Activated CD4-positive, alpha-beta T cell treated with anti-CD3 and anti-CD28 coated beads for 36 hours (primary cell): ENCODE data around the gene ALPP. TPM values are rescaled to one million over a fixed set of nuclear protein-coding genes. Genes with fewer than 3 reads are reported as not detected.
"Not testable (repeated sequence)": the region's sequence is repeated elsewhere in the genome, so short reads cannot be mapped to it uniquely, and the experiment has no call there.

Experiments used
- ATAC-seq: fragments of 200-7000 bp; cut with Tn5 transposase; one replicate; pipeline ENCODE4 v1.10.0; 2021; ENCODE audit warnings: mild to moderate bottlenecking, moderate library complexity
- CTCF ChIA-PET: fragments of 350-600 bp; sonication (Branson Sonifier 250); formaldehyde crosslinking; loops from one replicate; lab custom pipeline; 2021; ENCODE audit warnings: antibody characterized with exemption; lab: Charles Lee
- POLR2A ChIA-PET: fragments of 350-600 bp; sonication (Branson Sonifier 250); formaldehyde crosslinking; loops from one replicate; lab custom pipeline; 2021; ENCODE audit warnings: antibody characterized with exemption, inconsistent platforms; lab: Charles Lee
- DNase-seq: peaks from one replicate; pipeline ENCODE4 v3.0.0-alpha.2; 2020
- H3K27ac Mint-ChIP-seq: one replicate; pipeline ENCODE4 v1.8.0; 2021; ENCODE audit warnings: mixed read lengths
- H3K27me3 Mint-ChIP-seq: one replicate; pipeline ENCODE4 v1.8.0; 2021; ENCODE audit warnings: mixed read lengths
- H3K36me3 Mint-ChIP-seq: one replicate; pipeline ENCODE4 v1.8.0; 2021; ENCODE audit warnings: low read depth, mixed read lengths
- H3K4me1 Mint-ChIP-seq: one replicate; pipeline ENCODE4 v1.8.0; 2021; ENCODE audit warnings: mixed read lengths
- H3K4me3 Mint-ChIP-seq: one replicate; pipeline ENCODE4 v1.8.0; 2021; ENCODE audit warnings: mild to moderate bottlenecking, moderate library complexity, mixed read lengths
- H3K9me3 Mint-ChIP-seq: one replicate; pipeline ENCODE4 v1.8.0; 2021; ENCODE audit warnings: low read depth, mixed read lengths
- intact Hi-C, 2 experiments: fragments of 100-400 bp; cut with DNase I in 1 of 2; cut with micrococcal nuclease in 1 of 2; formaldehyde crosslinking; loops; one replicate each; pipeline versions ENCODE4 v1.14.2 to v1.15.1; 2022 to 2024; cut with DNase I, micrococcal nuclease
- total RNA-seq, 2 experiments: library from RNA; stranded (reverse); gene quantifications; one replicate each; pipeline ENCODE4 v1.2.3, GENCODE V29; 2021

Gene ALPP
- total RNA-seq, 2 experiments from 2014 or later: not detected

DNA sequence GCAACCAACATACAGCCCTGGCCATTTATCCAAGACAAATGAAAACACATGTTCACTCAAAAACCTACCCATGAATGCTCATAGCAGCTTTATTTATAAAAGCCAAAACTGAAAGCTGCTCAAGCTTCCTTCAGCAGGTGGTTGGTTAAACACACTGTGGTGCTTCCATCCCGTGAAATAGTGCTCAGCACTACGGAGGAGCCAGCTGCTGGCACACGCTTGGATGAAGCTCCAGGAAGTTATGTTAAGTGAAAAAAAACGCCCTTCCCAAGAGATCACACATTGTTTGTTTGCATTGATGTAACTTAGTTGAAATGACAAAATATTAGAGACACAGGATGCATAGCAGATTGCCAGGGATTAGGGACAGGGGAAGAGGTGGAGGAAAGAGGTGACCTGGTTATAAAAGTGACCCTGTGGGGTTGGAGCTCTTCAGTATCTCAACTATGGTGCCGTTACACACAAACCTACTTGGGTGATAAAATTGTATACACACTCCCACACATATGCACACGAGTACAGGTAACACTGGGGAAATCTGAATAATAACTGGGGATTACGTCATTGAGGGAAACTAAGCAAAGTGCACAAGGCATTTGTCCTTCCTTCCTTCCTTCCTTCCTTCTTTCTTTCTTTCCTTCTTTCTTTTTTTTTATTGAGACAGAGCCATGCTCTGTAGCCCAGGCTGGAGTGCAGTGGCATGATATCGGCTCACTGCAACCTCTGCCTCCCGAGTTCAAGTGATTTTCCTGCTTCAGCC, 21.9 kb downstream of the ALPP start:
- Mint-ChIP-seq H3K27ac (no peak overlapping the region), H3K4me3 (no peak overlapping the region), H3K9me3 (no peaks in the 10 kb centered on the region), H3K4me1 (no peaks in the 10 kb centered on the region), H3K27me3 (peaks cover 5% of the 10 kb centered on the region), H3K36me3 (no peaks in the 10 kb centered on the region)
- ChIA-PET CTCF (no interaction called here), POLR2A (no interaction called here)
- ATAC-seq: no peak
- intact Hi-C loops: no loop called here
- no peak for DNase-seq

DNA sequence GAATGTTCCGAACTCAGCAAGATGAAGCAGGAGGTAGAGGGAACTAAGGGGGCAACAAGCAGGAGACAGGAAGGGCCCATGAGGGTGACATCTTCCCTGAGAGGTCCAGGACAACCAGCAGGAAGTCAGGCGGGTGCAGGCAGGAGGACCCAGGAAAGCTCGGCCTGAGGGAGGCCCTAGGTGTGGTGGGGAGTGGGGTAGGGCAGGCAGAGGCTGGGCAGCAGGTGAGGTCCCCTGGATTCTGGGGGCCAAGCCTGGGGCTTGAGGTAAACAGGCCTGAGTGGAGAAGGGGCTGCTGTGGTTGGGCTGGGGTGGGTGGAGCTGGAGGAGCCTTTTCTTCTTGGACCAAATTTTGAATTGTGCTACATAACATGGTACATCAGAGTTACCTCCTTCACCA, 24.0 kb downstream of the ALPP start:
- ChIA-PET POLR2A (no interaction called here), CTCF (no interaction called here)
- no peak overlapping the region for H3K27ac Mint-ChIP-seq
- H3K27me3 Mint-ChIP-seq: peaks cover 1% of the 10 kb centered on the region
- H3K4me1 Mint-ChIP-seq: no peaks in the 10 kb centered on the region
- H3K9me3 Mint-ChIP-seq: no peaks in the 10 kb centered on the region
- intact Hi-C loops: no loop called here
- DNase-seq (no peak), ATAC-seq (no peak)
- no peaks in the 10 kb centered on the region for H3K36me3 Mint-ChIP-seq
- no peak overlapping the region for H3K4me3 Mint-ChIP-seq

DNA sequence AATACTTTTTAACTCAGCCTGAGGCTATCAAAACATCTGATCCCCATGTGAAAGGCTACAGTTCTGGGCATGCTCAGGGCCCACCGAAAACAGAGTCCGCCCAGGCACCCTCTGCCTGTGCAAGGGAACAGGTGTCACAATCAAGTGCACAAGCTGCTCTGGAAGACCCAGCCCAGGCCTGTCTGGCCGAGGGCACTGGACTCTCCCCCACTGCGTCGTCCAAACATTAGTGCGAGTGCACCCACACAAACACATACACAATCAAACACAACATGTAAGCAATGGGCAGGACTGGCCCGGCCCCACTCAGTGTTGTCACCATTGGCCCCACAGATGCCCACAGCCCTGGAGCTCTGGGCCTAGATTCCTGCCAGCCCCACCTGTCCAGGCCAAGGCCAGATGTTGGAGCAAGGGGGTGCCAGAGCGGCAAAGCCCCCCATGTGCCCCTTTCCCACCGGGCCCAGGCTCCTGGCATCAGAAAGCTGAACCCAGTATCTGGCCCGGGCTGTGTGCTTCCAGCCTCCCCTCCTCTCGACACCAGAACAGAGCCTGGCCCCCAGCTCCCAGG, 27.5 kb downstream of the ALPP start:
- Mint-ChIP-seq H3K27ac (no peak overlapping the region), H3K27me3 (no peaks in the 10 kb centered on the region), H3K9me3 (no peaks in the 10 kb centered on the region), H3K4me1 (no peaks in the 10 kb centered on the region), H3K4me3 (no peak overlapping the region), H3K36me3 (no peaks in the 10 kb centered on the region)
- DNase-seq (no peak), ATAC-seq (no peak)
- ChIA-PET CTCF (no interaction called here), POLR2A (no interaction called here)
- intact Hi-C loops: no loop called here

DNA sequence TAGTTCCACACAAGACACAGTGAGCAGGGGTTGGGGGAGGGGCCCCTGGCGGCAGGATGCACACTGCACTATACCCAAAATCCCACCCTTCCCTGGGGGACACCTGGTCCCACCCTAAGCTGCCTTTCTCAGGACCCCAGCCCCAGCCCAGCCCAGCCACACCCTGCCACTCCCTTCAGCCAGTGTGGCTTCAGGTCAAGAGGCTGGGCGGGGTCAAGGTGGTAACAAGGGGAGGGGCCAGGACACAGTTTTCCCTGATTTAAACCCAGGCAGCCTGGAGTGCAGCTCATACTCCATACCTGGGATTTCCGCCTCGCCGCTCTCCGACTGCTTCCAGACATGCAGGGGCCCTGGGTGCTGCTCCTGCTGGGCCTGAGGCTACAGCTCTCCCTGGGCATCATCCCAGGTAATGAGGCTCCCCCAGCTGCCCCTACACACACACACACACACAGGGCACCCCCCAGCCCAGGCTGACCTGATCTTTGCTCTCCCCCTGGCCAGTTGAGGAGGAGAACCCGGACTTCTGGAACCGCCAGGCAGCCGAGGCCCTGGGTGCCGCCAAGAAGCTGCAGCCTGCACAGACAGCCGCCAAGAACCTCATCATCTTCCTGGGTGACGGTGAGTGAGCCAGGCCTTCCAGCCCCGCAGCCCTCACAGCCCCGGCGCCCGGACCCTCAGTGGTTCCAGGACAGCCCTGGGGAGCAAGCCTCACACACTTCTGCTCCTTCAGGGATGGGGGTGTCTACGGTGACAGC, 28.2 kb downstream of the ALPP start, which contains the start of gene ALPG:
Gene ALPG (plus strand): TSS at position 289 of the 755 bp plus-strand sequence. CDS start 51 bp downstream, at position 340.
- ATAC-seq (no peak), DNase-seq (no peak)
- intact Hi-C loops: no loop called here
- Mint-ChIP-seq H3K27me3 (no peaks in the 10 kb centered on the region), H3K36me3 (no peaks in the 10 kb centered on the region), H3K4me1 (no peaks in the 10 kb centered on the region), H3K27ac (no peak within 1 kb of the TSS), H3K4me3 (no peak within 1 kb of the TSS), H3K9me3 (no peaks in the 10 kb centered on the region)
- POLR2A ChIA-PET: no interaction called here
- CTCF ChIA-PET: no interaction called here

DNA sequence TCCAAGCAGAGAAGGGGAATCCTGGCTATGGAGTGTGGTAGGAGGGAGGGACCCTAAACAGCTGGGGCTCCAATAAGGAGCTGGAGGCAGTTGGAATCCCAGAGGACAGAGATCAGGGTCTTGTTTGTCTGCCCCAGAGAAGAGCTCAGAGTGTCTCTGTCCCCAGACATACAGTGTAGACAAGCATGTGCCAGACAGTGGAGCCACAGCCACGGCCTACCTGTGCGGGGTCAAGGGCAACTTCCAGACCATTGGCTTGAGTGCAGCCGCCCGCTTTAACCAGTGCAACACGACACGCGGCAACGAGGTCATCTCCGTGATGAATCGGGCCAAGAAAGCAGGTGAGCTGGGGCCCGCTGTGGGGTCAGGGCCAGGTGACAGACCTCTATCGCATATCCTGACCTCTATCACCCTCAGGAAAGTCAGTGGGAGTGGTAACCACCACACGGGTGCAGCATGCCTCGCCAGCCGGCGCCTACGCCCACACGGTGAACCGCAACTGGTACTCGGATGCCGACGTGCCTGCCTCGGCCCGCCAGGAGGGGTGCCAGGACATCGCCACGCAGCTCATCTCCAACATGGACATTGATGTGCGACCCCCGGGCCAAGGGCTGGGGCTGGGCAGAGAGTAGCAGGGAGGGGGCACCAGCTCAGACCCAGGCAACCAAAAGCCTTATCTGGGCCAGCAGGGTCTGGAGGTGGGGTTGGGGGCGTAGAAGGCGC, 29.0 kb downstream of the ALPP start:
- H3K27ac Mint-ChIP-seq, ATAC-seq, DNase-seq, H3K9me3 Mint-ChIP-seq, H3K36me3 Mint-ChIP-seq, H3K27me3 Mint-ChIP-seq, POLR2A ChIA-PET, intact Hi-C loops, H3K4me1 Mint-ChIP-seq, CTCF ChIA-PET, H3K4me3 Mint-ChIP-seq: not testable (repeated sequence)

DNA sequence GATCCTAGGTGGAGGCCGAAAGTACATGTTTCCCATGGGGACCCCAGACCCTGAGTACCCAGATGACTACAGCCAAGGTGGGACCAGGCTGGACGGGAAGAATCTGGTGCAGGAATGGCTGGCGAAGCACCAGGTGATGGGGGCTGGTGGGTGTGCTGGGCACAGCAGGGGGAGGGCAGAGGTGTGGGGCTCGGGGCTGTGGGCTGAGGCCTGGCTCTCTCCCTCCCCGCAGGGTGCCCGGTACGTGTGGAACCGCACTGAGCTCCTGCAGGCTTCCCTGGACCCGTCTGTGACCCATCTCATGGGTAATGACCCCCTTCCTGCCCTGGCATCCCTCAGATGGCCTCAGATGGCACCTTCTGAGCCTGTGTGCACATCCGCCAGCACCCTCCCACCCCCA, 29.7 kb downstream of the ALPP start:
- intact Hi-C loops, H3K27me3 Mint-ChIP-seq, DNase-seq, H3K36me3 Mint-ChIP-seq, H3K4me1 Mint-ChIP-seq, H3K27ac Mint-ChIP-seq, ATAC-seq, CTCF ChIA-PET, H3K4me3 Mint-ChIP-seq, H3K9me3 Mint-ChIP-seq, POLR2A ChIA-PET: not testable (repeated sequence)

DNA sequence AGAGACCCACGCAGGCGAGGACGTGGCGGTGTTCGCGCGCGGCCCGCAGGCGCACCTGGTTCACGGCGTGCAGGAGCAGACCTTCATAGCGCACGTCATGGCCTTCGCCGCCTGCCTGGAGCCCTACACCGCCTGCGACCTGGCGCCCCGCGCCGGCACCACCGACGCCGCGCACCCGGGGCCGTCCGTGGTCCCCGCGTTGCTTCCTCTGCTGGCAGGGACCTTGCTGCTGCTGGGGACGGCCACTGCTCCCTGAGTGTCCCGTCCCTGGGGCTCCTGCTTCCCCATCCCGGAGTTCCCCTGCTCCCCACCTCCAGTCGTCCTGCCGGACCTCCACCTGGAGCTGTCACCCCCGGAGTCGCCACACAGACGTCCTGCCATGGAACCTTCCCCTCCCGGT, 31.1 kb downstream of the ALPP start:
- POLR2A ChIA-PET, intact Hi-C loops: not testable (repeated sequence)

DNA sequence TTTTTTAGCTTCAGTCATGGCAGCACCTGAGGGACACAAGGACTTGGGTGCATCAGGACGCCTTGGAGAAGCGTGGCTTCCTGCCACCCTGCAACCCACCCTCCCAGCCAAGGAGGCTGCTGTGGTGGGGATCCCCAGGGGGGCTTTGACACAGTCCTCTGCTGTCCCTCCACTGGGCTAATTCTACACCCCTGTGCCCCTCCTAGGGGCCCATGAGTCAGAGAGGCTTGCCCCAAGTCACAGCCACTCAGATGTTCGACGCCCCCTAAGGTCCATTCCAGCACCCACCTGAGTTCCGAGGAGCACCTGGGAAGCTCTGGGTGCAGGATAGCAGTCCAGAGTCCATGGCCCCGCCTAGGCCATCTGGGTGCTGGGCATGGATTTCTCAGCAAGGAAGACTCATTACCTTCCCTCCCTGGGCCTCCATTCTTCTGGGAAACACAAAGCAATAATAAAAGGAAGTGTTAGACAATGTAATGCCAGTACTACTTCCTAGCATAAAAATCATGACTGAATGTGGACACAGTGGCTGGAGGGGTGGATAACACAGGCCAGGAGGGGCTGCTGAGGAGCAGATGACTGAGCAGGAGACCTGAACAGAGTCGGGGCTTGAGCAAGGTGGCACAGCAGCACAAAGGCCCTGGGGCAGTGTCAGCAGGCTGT, 31.8 kb downstream of the ALPP start:
- DNase-seq (no peak), ATAC-seq (no peak)
- H3K27me3 Mint-ChIP-seq: peaks cover 8% of the 10 kb centered on the region
- POLR2A ChIA-PET: no interaction called here
- no peaks in the 10 kb centered on the region for H3K9me3 Mint-ChIP-seq
- intact Hi-C loops: no loop called here
- no peak overlapping the region for H3K4me3 Mint-ChIP-seq
- H3K36me3 Mint-ChIP-seq: no peaks in the 10 kb centered on the region
- CTCF ChIA-PET: no interaction called here
- H3K4me1 Mint-ChIP-seq: peaks cover 11% of the 10 kb centered on the region
- no peak overlapping the region for H3K27ac Mint-ChIP-seq

More for the DNA sequence above, 31.1 kb downstream of the ALPP start:
- H3K9me3 Mint-ChIP-seq, H3K27me3 Mint-ChIP-seq, CTCF ChIA-PET, DNase-seq, H3K4me3 Mint-ChIP-seq, H3K27ac Mint-ChIP-seq, H3K36me3 Mint-ChIP-seq: not testable (repeated sequence)
- ATAC-seq: peak; percentile 42
- peaks cover 11% of the 10 kb centered on the region for H3K4me1 Mint-ChIP-seq

DNA sequence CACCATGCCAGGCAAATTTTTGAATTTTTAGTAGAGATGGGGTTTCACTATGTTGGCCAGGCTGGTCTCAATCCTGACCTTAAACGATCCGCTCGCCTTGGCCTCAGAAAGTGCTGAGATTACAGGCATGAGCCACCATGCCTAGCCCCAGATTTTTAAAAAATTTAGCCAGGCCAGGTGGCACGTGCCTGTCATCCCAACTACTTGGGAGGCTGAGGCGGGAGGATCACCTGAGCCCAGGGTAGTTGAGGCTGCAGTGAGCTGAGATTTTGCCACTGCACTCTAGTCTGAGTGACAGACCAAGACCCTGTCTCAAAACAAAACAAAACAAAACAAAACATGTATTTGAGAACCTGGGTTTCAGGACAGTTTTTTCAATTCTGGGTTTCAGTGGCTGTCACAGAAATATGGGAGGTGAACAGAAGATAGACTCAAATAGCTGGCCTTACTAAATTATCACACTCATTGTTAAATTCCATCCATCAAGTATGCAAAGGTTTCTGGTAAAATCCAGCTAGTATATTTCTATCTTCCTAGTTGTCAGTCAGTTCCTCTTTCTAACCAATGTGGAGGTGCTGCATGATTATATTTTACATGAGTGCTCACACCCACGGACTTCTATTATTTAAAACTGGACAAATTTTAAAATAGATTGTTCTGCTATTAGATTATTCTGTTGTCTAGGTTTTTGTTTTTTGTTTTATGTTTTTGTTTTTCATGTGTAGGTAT, 33.5 kb downstream of the ALPP start:
- intact Hi-C loops: no loop called here
- Mint-ChIP-seq H3K9me3 (no peaks in the 10 kb centered on the region), H3K36me3 (no peaks in the 10 kb centered on the region), H3K4me3 (no peak overlapping the region), H3K27ac (no peak overlapping the region), H3K27me3 (peaks cover 11% of the 10 kb centered on the region), H3K4me1 (peaks cover 11% of the 10 kb centered on the region)
- POLR2A ChIA-PET: no interaction called here
- CTCF ChIA-PET: interaction anchor here (0.9 to 1.4 kb wide), 4 partner anchors 9 to 178 kb away, joined by 3 to 7 read pairs (median 4); no protein-coding TSS in a partner anchor
- DNase-seq: no peak
- ATAC-seq: no peak

DNA sequence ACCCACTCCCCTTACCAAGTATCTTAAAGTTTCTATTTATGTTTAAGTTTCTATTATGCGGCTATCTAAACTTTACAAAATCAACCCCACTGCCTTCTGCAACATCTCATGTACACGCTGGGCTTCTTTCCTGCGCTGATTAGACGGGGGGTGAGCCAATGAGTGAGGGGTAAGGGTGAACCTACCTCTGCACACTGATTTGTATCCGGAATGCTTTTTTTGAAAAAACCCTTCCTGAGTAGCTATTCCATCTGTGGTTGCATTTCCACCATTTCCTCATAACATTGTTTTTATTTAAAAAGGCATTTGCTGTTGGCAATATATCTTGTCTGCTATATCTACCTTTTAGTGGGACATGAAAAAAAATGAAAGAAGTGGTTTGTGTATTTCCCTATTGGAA, 34.4 kb downstream of the ALPP start:
- intact Hi-C loops: no loop called here

More for the DNA sequence above, 34.4 kb downstream of the ALPP start:
- H3K9me3 Mint-ChIP-seq: no peaks in the 10 kb centered on the region
- ATAC-seq (no peak), DNase-seq (no peak)
- H3K4me3 Mint-ChIP-seq: no peak overlapping the region
- H3K27ac Mint-ChIP-seq: no peak overlapping the region
- H3K27me3 Mint-ChIP-seq: peaks cover 12% of the 10 kb centered on the region
- POLR2A ChIA-PET: no interaction called here
- no peaks in the 10 kb centered on the region for H3K36me3 Mint-ChIP-seq
- peaks cover 11% of the 10 kb centered on the region for H3K4me1 Mint-ChIP-seq
- CTCF ChIA-PET: interaction anchor here (0.6 to 1.4 kb wide), 4 partner anchors 22 to 179 kb away, joined by 3 to 7 read pairs (median 4); no protein-coding TSS in a partner anchor
